Vagina (tissue), 2 donors: ENCODE data around the gene TCF4.

Source experiments
- CTCF ChIP-seq, 3 experiments: fragments of 450-650 bp in 2 of 3; fragments of 200-600 bp in 1 of 3; sonication (generic) in 1 of 3; IDR thresholded peaks; one replicate each; pipeline ENCODE4 v1.5.1; 2017 to 2019; ENCODE audit warnings: antibody characterized with exemption in 3 of 3, mild to moderate bottlenecking in 2 of 3, moderate library complexity in 2 of 3
- POLR2A ChIP-seq, 2 donors: fragments of 450-650 bp; IDR thresholded peaks; one replicate each; pipeline ENCODE4 v1.6.1; 2017; ENCODE audit warnings: antibody characterized with exemption in 2 of 2, mild to moderate bottlenecking in 2 of 2, moderate library complexity in 2 of 2
- POLR2AphosphoS5 ChIP-seq, 2 donors: sonication (generic); formaldehyde crosslinking; IDR thresholded peaks; one replicate each; pipeline ENCODE4 v1.9.0; 2017; ENCODE audit warnings: antibody characterized with exemption in 2 of 2, mild to moderate bottlenecking in 2 of 2, low read depth in 1 of 2; ENCODE audit not compliant: insufficient read depth in 1 of 2

- TF ChIP-seq CTCF (IDR thresholded peaks at IDR 0.05) = no peak
- TF ChIP-seq POLR2AphosphoS5 (IDR thresholded peaks at IDR 0.05; ENCODE audit: insufficient read depth in 1 of 2, low read depth in 1 of 2) = no peak
- no peak for TF ChIP-seq POLR2A (IDR thresholded peaks at IDR 0.05)
These were observed 180.8 kb downstream of the TCF4 start for GRCh38 chr18:55407191-55407590.
